ENCODE measurements around the gene TNNT1.

DNA sequence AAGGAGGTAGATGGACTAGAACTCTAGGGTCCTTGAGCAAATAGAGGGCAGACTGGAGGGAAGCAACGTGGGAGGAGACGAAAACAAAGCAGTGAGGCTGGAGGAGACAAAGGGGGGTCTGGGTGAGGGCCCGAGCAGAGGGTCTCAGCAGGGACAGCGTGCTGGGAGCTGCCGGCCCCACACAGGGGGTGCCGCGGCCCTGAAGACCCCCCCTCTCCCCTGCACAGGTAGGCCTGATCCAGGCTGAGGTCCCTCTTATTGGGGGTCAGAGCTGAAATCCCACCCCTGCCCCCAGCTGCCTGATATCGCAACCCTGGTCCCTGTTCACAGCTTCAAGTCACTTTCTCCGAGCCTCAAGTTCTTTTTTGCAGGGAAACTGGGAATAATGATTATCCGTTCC is 64.6 kb downstream of the TNNT1 start:
- TF ChIP-seq, protein P1, sequence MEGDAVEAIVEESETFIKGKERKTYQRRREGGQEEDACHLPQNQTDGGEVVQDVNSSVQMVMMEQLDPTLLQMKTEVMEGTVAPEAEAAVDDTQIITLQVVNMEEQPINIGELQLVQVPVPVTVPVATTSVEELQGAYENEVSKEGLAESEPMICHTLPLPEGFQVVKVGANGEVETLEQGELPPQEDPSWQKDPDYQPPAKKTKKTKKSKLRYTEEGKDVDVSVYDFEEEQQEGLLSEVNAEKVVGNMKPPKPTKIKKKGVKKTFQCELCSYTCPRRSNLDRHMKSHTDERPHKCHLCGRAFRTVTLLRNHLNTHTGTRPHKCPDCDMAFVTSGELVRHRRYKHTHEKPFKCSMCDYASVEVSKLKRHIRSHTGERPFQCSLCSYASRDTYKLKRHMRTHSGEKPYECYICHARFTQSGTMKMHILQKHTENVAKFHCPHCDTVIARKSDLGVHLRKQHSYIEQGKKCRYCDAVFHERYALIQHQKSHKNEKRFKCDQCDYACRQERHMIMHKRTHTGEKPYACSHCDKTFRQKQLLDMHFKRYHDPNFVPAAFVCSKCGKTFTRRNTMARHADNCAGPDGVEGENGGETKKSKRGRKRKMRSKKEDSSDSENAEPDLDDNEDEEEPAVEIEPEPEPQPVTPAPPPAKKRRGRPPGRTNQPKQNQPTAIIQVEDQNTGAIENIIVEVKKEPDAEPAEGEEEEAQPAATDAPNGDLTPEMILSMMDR (IDR thresholded peaks at IDR 0.05) = no peak
- TF ChIP-seq POLR2A (IDR thresholded peaks at IDR 0.05) (no peak), POLR2AphosphoS5 (IDR thresholded peaks at IDR 0.05) (no peak), EP300 (IDR thresholded peaks at IDR 0.05) (no peak)
